RKO (cell line): ENCODE data around the gene RNF217.

ENCODE experiments used
- DNase-seq: peaks from one replicate; pipeline ENCODE4 v3.0.0-alpha.2; 2016; ENCODE audit warnings: low spot score

RNF217 gene

DNA sequence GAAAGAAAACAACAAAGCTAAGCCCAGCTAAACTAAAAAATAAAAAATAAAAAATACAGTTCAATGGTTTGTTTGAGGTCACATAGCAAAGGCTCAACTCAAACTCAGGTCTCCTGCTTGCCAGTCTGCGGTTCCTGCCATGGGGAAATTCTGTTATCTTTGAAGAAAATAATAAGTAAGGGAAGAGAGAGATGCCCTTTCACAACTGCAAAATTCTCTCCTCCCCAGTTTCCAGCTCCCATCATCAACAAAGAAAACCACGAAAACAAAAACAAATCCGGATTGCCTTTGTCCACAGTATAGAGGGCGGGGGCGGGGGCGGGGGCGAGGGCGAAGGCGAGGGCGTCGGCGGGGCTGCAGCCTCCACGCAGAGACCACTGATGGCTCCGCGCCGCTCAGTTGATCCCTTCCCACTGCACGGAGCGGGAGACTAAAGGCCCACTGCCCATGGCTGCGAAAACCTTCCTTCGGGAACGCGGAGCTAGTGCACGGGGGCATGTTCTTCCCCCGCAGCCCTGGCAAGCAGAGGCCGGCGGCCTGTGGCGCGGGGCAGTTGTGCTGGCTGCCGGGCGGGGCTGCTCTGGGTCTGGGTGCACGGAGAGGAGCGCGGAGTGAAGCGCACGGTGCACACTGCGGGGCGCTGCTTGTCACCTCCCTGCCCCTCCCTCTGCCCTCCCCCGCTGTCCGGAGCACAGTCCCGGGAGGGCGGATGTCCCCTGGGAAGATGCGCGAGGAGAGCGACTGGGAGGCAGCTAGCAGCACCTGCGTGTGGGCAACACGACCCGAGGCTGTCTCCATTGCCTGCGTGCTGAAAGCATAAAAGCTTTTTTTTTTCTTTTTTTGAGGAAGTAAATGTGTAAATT, 137.2 kb downstream of the RNF217 start:
- DNase-seq: peak; percentile 68

GRCh38 chr6:125100074-125100652, 137.9 kb downstream of the RNF217 start:
- no peak for DNase-seq

- DNase-seq: no peak
Observed at GRCh38 chr6:125101128-125101527, 138.9 kb downstream of the RNF217 start.

DNA sequence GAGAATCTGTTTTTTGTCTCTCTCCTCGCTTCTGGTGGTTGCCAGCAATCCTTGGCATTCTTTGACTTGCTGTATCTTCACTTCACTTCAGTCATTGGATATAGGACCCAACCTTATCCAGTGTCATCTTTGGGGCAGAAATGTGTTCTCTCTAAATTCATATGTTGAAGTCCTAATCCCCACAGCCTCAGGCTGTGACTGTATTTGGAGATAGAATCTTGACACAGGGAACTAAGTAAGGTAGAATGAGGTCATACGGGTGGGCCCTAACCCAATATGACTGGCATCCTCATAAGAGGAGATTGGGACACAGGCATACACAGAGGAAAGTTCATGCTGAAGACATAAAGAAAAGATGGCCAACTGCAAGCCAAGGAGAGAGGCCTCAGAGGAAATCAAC, 139.4 kb downstream of the RNF217 start:
- DNase-seq: no peak

GRCh38 chr6:125102411-125102810, 140.2 kb downstream of the RNF217 start:
- DNase-seq: no peak

DNA sequence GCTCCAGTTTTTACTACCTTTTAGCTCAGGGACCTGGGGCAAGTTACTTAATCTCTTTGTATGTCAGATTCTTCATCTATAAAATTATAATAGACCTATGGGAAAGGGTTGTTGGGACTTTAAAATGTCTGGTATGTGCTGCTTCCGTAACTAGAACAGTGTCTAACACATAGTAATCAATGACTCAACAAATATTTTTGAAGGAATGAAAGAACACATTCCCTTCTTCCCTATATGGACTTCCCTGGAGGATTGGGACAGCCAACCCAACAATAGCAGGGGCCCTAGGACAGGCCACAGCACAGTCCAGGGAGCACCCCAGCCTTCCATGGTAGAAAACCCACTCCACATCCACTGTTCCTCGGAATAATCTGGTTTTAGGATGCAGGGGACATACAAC, 140.7 kb downstream of the RNF217 start:
- DNase-seq: peak; percentile 61

- no peak for DNase-seq
Observed at GRCh38 chr6:125104425-125104824, 142.2 kb downstream of the RNF217 start.

DNA sequence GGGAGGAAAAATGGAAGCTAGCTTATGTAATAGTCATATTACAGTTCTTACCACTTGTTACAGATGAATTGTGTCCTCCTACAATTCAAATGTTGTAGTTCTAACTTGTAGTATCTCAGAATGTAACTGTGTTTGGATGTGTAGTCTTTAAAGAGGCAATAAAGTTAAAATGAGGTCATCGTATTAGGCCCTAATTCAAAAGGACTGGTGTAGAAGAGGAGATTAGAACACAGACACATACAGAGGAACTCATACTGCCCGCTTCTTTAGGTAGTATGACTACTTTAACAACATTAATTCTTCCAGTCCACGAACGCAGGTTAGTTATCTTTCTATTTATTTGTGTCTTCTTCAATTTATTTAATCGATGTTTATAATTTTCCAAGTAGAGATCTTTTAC, 144.8 kb downstream of the RNF217 start:
- DNase-seq: no peak

DNA sequence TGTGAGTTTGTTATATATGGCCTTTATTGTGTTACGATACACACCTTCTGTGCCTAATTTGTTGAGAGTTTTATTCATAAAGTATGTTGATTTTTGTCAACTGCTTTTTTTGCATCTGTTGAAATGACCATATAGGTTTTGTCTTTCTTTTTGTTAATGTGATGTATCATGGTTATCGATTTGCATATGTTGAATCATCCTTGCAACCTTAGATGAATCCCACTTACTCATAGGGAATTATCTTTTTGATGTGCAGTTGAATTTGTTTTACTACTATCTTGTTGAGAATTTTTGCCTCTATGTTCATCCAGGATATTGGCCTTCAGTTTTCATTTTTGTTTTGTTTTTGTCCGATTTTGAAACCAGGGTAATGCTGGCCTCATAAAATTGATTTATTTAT, 145.7 kb downstream of the RNF217 start:
- DNase-seq: peak; percentile 20

GRCh38 chr6:125110056-125110455, 147.8 kb downstream of the RNF217 start:
- DNase-seq: no peak

DNA sequence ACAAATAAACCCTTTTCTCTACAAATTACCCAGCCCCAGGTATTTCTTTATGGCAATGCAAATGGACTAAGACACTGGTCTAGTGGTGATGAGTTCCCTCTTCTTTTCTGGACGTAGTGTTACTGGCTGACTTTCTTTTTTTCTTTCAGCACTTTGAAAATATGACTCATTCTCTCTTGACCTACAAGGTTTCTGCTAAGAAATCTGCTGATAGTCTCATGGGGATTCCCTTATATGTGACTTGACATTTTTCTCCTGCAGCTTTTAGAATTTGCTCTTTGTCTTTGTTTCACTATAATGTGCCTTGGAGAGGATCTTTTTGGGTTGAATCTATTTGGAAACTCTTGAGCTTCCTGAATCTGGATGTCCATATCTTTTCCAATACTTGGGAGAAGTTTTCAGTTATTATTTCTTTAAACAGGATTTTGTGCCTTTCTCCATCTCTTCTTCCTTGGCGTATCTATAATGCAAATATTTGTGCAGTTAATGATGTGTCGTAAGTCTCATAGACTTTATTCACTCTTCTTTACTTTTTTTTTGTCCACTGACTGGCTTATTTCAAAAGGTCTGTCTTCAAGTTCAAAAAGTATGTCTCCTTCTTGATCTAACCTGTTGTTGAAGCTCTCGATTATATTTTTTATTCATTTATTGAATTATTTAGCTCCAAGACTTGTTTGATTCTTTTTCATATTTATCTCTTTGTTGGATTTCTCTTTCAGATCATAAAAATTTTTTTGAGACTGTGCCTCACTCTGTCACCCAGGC, 149.2 kb downstream of the RNF217 start:
- DNase-seq: no peak

- no peak for DNase-seq
Observed at GRCh38 chr6:125112934-125113333, 150.7 kb downstream of the RNF217 start.

DNA sequence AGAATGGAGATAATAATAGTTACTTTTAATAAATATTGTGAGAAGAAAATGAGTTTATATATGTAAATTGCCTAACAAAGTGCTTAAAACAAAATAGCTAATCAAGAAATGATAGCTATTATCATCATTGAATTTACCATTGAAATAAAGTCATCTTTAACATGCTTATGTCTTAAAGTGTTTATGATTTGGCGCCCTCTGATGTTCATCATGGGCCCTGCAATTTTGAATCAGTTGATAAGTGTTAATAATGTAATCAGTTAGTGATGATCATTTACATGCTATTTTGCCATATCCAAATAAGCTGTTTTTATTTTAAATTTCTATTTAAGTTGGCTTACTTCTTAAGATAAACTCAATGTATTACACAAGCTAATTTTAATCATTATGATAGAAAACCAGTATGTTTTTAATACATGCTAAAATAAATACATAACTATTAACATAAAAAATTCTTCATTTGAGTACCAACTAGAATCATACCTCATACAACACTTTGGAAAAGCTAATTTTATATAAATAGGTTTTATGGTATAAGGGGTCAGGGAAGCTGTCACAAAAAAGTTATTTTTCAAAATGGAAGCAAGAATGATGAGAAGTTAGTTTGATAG, 152.1 kb downstream of the RNF217 start:
- peak; percentile 52 for DNase-seq

DNA sequence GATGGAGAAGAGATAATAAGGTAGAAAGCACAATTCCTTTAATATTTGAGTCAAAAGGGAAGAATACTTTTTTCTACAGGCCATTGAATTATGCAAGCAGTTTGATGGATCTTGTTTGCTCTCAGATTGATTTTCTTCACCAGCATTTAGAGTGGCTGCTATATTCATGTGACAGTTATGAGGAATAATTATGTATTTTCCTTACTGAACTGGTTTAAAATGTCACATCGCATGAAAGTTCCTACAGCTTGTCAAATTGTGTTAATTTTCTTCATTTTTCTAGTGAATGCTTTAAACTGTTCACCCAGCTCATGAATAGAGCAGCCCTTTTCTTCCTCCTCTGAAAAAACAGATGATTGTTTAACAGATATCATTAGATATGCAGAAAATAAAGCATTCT, 153.9 kb downstream of the RNF217 start:
- DNase-seq: no peak

- DNase-seq: no peak
Observed at GRCh38 chr6:125116710-125117109, 154.5 kb downstream of the RNF217 start.

GRCh38 chr6:125117818-125118217, 155.6 kb downstream of the RNF217 start:
- peak; percentile 28 for DNase-seq

GRCh38 chr6:125120054-125120590, 157.9 kb downstream of the RNF217 start:
- no peak for DNase-seq

DNA sequence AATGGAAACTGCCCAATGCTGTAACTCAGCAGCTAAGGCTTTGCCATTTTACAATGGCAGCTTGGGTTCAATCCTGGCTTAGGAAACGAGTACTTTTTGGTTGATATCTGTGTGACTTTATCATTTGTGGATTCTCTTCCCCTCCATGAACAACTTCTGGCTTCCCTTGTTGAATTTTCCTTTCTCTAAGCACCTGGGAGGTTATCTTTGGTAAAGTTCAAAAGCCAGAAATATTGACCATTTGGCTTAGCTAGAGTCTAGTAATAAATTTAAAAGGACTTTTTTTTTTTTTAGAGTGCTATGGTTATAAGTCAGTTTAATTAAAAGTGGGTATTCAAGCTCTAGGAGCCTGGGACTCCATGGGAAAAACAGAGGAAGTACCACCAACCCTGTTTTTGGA, 159.7 kb downstream of the RNF217 start:
- no peak for DNase-seq

GRCh38 chr6:125123051-125123450, 160.8 kb downstream of the RNF217 start:
- no peak for DNase-seq

DNA sequence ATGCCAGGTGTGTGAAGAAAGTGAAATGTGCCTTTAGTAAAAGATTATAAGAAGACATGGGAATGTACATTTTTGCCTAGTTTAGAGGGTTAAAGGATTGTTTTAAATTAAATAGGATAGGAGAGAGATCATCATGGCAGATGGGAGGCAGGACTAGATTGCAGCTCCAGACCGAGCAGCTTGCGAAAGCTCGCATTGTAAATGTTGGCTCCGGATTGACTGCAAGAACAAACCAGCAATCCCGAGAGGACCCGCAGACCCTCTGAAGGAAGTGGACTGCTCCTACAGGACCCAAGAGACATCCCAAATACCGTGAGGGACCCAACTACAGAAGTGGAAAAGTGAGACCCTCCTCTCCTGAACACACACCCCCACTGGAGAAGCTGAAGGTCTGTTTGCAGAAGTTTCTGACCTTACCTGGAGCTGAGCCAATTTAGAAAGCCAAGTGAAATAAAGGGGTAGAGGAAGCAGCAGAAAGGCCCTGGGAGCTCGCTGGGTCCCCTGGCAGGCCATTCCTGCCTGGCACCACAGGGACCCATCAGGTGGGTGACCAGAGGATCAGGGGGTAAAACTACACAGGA, 161.3 kb downstream of the RNF217 start:
- DNase-seq: no peak

DNA sequence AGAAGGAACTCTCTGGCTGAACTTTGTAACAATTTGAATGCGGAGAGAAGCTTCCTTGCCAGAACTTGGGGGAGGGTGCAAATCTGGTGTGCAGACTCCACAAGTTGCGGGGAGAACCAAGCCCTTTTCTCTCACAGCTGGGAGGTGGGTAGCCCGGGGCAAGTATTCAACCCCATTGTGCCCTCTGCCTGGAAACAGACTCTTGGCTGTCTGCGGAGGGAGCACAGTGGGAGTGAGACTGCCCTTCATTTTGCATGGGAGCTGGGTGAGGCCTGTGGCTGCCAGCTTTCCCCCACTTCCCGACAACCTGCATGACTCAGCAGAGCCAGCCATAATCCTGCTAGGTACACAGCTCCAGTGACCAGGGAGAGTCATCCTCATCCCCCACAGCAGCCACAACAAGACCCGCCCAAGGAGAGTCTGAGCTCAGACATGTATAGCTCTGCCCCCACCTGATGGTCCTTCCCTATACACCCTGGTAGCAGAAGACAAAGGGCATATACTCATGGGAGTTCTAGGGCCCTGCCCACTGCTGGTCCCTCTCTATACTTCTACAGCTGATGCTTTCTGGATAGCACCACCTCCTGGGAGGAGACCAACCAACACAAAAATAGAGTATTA, 161.9 kb downstream of the RNF217 start:
- DNase-seq: no peak
